Glomerular endothelial cell (primary cell): Measurements from ENCODE around the gene SNAPC5. TPM values are rescaled to one million over a fixed set of nuclear protein-coding genes. Genes with fewer than 3 reads are reported as not detected.
"Not testable (repeated sequence)": the region's sequence is repeated elsewhere in the genome, so short reads cannot be mapped to it uniquely, and the experiment has no call there.

Experiments used
- DNase-seq: peaks from one replicate; pipeline ENCODE4 v3.0.0-alpha.2; 2011; ENCODE audit warnings: low read depth, low spot score; ENCODE audit errors: extremely low read depth
- total RNA-seq: library from RNA; depleted of rRNA; stranded (reverse); fragments of >200 nt; gene quantifications from 2 replicates; pipeline ENCODE4 v1.2.3, GENCODE V29; 2015

SNAPC5 gene
- total RNA-seq, 1 donor from 2014 or later, result 12.1 TPM

- not testable (repeated sequence) for DNase-seq
Observed at GRCh38 chr15:66461294-66461693, 36.3 kb downstream of the SNAPC5 start.

- DNase-seq, result no peak
Observed at GRCh38 chr15:66459818-66460615, 37.5 kb downstream of the SNAPC5 start.

- DNase-seq, result no peak
Observed at GRCh38 chr15:66456211-66456610, 41.4 kb downstream of the SNAPC5 start.

- DNase-seq, result no peak
Observed at GRCh38 chr15:66454143-66454542, 43.4 kb downstream of the SNAPC5 start.

GRCh38 chr15:66452971-66453580 lies 44.5 kb downstream of the SNAPC5 start:
- no peak for DNase-seq

GRCh38 chr15:66452420-66452819 lies 45.1 kb downstream of the SNAPC5 start:
- DNase-seq, result no peak

Other genes with a start within 250 kb of the SNAPC5 start
- 0.18 and 0.73 TPM in 2 replicates for gene MEGF11, start 244.0 kb downstream of the SNAPC5 start, total RNA-seq
- gene DIS3L, start 204.2 kb downstream of the SNAPC5 start, total RNA-seq, result 9.1 and 11.3 TPM in 2 replicates
- gene TIPIN, start 141.1 kb downstream of the SNAPC5 start, total RNA-seq, result 2.7 and 3.6 TPM in 2 replicates
- gene MAP2K1, start 110.8 kb downstream of the SNAPC5 start, total RNA-seq, result 52.8 and 78.8 TPM in 2 replicates
- gene RPL4, start 7.1 kb upstream of the SNAPC5 start, total RNA-seq, result 2,424 and 3,654 TPM in 2 replicates
- gene ZWILCH, start 7.6 kb upstream of the SNAPC5 start, total RNA-seq, result 11.8 and 17.3 TPM in 2 replicates
- 0.06 TPM in 1 of 2 replicates, not detected in the other for gene LCTL, start 68.2 kb upstream of the SNAPC5 start, total RNA-seq
- 4.7 and 15.6 TPM in 2 replicates for gene SMAD6, start 204.5 kb upstream of the SNAPC5 start, total RNA-seq